SK-N-SH (cell line): ENCODE data around the gene OR1E2.

Experiments
- CTCF ChIP-seq: fragments of 200-600 bp; sonication (generic); IDR thresholded peaks from 2 replicates; pipeline ENCODE4 v1.6.1; 2017; ENCODE audit warnings: antibody characterized with exemption, mild to moderate bottlenecking, moderate library complexity
- EP300 ChIP-seq, 2 experiments: IDR thresholded peaks; 2 replicates each; pipeline versions ENCODE4 v1.4.0 to v1.6.1; 2012; ENCODE audit warnings: borderline replicate concordance in 1 of 2, low read depth in 1 of 2, low read length in 1 of 2
- PBX3 ChIP-seq: IDR thresholded peaks from 2 replicates; pipeline ENCODE4; 2012
- RAD21 ChIP-seq: IDR thresholded peaks from 2 replicates; pipeline ENCODE4 v1.6.1; 2012; ENCODE audit warnings: mild to moderate bottlenecking, low read length
- RCOR1 ChIP-seq: fragments of 150-350 bp; IDR thresholded peaks from 2 replicates; pipeline ENCODE4 v1.6.1; 2017; ENCODE audit warnings: antibody characterized with exemption, low read length
- SMC3 ChIP-seq: IDR thresholded peaks from 2 replicates; pipeline ENCODE4 v1.6.1; 2012; ENCODE audit warnings: low read depth, low read length, improper control_type of control experiment

GRCh38 chr17:3418222-3418621, 15.4 kb downstream of the OR1E2 start:
- TF ChIP-seq CTCF: no peak
- no peak for TF ChIP-seq EP300 (IDR thresholded peaks at IDR 0.05; ENCODE audit: borderline replicate concordance in 1 of 2, low read depth in 1 of 2, low read length in 1 of 2)
- TF ChIP-seq PBX3: no peak
- TF ChIP-seq RAD21: no peak
- TF ChIP-seq SMC3: no peak
- TF ChIP-seq RCOR1: no peak
